CD4-positive, alpha-beta T cell treated with Interleukin-4 for 1 hour (primary cell): Measurements from ENCODE around the gene DNAH17.
"Not testable (repeated sequence)": the region's sequence is repeated elsewhere in the genome, so short reads cannot be mapped to it uniquely, and the experiment has no call there.

Experiments
- DNase-seq, 2 donors: peaks; one replicate each; pipeline ENCODE4 v3.0.0-alpha.2; 2020 to 2022

The DNAH17 gene

GRCh38 chr17:78476149-78476548 lies 101.0 kb downstream of the DNAH17 start:
- no peak for DNase-seq

DNA sequence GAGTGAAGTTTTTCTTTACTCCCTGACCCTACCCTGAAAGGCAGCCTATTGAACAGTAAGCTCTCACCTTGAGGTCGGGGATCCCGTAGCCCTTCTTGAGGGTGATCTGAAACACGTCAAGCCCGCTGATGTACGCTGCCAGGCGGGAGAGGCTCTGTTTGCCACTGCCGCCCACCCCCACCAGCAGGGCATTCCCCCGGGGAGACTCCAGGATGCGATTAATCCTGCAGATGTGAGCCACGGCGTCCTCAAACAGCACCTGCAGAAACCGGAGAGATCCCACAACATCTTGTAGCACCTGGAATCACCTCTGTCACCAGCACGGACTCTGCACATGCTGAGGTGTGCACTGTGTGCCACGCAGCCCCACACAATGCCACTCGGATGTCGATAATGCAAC lies 102.0 kb downstream of the DNAH17 start:
- DNase-seq: no peak

GRCh38 chr17:78474614-78475146 lies 102.5 kb downstream of the DNAH17 start:
- DNase-seq: peak; percentile 47 to 64

DNA sequence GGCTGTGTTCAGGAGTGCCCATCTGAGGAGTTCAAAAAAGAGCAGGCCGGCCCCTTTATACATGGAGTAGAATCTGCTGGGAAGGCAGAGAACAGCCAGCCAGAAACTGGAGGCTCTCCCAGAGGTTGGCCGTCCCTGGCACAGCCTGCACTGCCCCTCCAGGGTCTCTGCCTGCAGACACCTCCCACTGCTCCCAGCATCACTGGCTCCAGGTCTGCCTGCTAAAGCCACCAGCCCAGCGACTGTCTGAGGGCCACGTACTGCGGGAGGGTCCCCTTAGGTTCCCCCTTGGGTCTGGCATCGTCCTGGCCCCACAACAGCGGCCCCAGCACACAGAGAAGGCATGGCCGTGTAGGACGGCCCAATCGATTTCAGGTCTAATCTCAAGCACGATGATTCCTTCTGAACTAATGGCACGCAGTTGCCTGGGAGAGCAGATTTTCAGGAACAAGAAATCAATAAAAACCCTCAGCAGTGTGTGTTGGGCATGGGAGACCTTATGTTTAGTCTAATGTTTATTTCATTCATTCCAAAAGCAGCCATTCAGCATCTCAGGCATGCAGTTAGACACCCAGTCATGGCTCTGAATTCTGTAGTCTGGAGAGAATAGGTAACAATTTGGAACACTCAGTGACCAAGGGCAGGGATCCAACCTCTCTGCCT lies 103.1 kb downstream of the DNAH17 start:
- no peak for DNase-seq

DNA sequence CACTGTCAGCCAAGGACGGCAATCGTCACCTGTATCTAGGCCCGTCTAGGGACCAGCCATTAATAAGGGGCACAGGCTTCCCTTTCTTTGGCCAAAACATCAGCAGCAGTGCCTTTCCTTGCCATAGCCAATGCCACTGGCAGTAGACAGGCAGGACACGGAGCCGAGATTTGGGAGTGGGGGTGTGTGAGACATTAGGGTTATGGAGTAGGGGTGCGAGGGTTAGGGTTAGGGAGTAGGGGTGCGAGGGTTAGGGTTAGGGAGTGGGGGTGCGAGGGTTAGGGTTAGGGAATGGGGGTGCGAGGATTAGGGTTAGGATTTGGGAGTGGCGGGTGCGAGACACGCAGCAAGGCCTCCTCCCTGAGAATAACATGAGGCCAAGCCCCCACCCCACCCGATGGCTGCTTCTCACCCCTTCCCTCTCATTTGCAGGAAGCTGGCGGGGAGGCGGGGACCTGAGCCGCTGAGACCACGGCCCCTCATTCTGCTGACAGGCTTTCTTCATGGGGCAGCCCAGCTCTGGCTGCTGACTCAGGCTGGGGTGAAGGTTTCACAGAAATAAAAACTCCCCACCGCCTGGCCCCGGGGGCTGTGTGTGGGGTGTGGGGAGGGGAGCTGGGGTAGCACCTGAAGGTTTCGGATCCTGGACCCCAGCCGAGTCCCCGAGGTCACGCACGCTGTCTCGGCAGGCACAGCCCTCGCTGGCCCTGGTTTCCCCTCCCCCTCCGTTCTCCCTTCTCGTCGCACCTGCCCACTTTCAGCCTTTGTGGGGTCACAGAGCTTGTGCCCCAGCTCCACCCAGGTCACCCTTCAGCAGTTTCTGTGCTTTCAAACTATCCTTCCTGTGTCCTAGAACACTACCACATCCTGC lies 104.9 kb downstream of the DNAH17 start:
- no peak for DNase-seq

- no peak for DNase-seq
These were observed 105.6 kb downstream of the DNAH17 start for GRCh38 chr17:78471635-78472034.

DNA sequence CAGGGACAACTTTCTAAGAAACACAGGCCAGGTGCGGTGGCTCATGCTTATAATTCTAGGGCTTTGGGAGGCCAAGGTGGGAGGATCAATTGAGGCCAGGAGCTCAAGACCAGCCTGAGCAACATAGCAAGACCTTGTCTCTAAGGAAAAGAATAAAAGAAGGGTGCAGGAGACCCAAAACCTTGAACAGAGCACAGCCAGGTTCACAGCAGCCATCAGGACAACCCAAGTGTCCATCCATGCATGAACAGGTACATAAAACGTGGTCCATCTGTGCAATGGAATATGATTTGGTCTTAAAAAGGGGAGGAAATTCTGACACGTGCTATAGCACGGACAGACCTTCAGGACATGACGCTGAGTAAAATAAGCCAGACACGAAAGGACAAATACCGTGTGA lies 107.8 kb downstream of the DNAH17 start:
- no peak for DNase-seq

DNA sequence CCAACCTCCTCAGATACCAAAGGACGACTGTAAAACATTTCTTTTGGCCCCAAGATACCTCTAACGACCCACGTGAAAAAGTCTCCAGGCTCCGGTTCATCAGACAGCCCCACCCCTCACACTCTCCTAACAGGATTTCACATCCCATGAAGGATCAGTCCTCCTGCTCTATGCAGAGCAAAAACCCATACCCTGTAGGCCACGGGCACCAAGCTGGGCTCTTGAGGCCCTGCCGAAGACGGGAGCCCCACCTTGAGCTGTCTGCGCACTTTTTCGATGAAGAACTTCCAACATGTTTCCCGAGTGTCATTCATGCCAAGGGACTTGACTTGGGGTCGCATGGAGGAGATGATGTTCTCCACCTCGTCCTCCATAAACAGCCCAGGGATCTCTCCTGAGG lies 108.8 kb downstream of the DNAH17 start:
- no peak for DNase-seq

DNA sequence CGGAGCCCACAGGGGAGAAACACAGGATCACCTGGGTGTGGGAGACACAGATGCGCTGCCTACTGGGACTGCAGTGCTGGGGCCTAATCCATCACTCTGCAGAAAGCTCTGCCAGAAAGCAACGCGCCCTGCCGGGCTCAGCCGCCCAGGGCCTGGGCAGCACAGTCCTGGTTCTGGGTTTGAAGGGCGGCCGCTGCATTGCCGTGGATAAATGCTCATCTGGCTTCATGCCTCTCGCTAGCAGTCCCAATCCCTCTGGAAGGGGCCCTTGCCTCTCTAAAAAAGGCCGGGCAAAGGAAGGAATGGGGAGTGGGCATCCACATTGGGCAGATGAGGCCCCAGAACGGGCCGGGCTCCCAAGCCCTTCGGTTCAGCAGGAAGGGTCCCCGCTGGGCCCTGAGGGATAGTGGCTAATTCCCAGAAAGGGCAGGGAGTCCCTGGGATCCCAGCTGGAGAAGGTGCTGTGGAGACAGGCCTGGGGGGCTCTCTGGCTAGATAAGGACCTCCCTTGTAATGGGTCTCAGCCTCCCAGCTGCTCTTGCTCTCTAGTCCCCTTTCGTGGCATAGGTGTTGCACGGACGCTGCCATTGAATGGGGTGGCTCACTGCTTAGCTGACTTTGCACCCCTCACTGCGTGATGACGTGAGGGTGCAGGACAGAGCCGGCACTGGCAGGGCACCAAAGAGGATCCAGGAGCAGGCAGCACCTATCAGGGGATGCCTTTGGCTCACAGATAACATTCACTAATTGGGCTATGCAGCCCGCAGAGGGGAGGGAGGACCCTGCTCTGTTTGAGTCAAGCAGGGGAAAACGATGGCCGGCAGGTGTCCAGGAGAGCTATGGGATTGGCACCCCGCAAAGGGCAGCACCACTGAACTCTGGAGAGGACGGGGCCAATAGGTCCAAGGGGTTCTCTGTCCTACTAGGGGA lies 110.1 kb downstream of the DNAH17 start:
- DNase-seq: no peak

- DNase-seq: not testable (repeated sequence)
These were observed 110.9 kb downstream of the DNAH17 start for GRCh38 chr17:78466109-78466785.

GRCh38 chr17:78462148-78462547 lies 115.0 kb downstream of the DNAH17 start:
- no peak for DNase-seq

- no peak for DNase-seq
These were observed 115.5 kb downstream of the DNAH17 start for GRCh38 chr17:78461799-78462053.

GRCh38 chr17:78460951-78461798 lies 116.0 kb downstream of the DNAH17 start:
- no peak for DNase-seq

GRCh38 chr17:78460176-78460675 lies 117.0 kb downstream of the DNAH17 start:
- no peak for DNase-seq

DNA sequence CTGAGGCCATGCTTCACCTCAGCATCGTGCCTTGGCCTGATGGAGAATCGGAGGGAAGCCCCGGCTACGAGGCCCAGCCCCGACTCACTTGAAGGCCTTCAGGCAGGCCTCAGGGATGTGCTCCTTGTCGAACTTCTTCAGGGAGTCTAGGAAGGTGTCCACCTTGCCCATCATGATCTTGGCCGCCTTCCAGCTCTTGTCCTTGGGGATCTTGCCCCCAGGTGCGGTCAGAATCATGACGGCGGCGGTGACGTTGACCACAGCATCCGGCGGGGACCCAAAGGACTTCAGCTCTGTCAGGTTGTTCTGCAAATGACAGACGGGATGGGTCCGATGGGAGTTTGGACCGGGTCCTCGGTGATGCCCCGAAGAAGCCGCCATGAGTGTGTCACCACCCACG lies 117.5 kb downstream of the DNAH17 start:
- no peak for DNase-seq

GRCh38 chr17:78458736-78459335 lies 118.4 kb downstream of the DNAH17 start:
- no peak for DNase-seq

DNA sequence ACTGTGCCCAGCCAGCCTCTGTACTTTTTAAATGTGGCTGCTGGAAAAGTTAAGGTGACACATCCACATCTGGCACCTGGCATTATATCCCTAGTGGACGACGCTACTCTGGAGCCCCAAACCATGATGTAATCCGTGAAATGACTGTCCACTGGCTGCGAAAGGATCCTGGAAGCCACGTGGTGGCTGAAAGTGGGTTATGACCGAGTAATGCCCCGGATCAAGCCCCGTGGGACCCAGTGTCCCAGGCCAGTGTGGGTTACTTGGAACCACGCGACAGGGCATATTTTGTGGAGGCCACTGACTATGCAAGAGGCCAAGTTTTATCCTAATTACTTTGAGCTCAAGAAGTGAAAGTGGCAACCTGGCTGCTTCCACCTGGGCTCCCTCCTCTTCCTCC lies 119.1 kb downstream of the DNAH17 start:
- DNase-seq: no peak

DNA sequence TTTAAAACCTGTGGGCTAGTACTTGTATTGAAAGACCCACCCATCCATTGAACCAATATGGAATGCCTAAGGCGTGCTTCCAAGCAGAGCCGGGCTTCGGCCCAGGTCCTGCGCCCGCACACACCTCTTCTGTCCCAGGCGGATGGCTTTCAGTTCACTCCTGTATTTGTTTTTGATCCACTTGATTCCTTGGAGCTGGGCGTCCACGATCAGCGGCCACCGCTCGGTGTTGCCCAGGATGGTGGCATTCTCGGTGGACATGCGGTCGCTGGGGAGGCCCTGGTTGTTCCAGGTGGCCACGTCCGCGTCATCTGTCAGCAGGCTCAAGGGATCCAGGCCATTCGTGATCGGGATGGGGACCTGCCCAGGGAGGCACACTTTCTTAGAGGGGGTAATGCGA lies 122.8 kb downstream of the DNAH17 start:
- no peak for DNase-seq

GRCh38 chr17:78451753-78452152 lies 125.4 kb downstream of the DNAH17 start:
- DNase-seq: no peak

- DNase-seq: no peak
These were observed 126.4 kb downstream of the DNAH17 start for GRCh38 chr17:78450696-78451345.
